ENCODE results near the gene KL. TPM values are rescaled to one million over a fixed set of nuclear protein-coding genes. Genes with fewer than 3 reads are reported as not detected.

KL gene
- total RNA-seq, 4 donors from 2014 or later, result 2.6 to 6.9 (median 5.1) TPM

DNA sequence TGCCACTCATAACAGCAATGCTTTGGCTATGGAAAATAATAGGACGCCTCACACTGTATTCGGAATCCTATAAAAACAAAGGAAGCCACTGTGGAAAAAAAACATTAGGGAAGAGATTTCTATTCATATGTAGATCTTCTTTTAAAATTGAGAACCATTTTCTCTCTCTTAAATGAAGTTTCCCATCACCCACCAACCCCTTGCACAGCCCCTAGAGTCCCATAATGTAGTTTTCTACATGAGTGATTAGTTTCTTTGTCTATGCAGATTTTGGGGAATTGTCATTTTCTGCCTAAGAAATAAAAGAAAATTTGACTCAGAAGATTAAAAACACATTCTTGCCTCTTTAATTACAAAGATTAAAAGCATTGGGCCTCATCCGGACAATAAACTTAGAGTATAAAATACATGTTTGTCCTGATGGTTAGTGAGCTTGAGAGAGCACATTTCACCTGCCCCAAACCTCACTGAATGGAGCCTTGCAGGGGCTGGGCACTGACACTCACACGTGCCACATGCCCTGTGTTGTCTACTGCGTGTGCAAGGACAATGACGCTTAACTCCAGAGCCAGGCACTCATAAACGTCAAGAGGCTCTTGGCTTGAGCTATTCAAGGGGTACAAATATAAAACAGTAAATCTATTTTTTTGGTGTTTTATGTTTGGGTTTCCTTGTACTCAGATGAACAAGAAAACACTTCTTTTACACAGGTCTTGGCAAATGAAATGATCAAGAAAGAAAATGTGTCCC lies 40.0 kb upstream of the KL start:
- no peak overlapping the region for H3K27ac ChIP-seq
- H3K27me3 ChIP-seq, result no peaks in the 10 kb centered on the region
- no peak overlapping the region for H3K4me3 ChIP-seq
- H3K4me1 ChIP-seq, result no peaks in the 10 kb centered on the region
- H3K36me3 ChIP-seq, result no peaks in the 10 kb centered on the region
- H3K9me3 ChIP-seq, result no peaks in the 10 kb centered on the region
- no peak for DNase-seq
- intact Hi-C loops (cut with DNase I; ENCODE audit: low total_unique reads), result no loop called here
- no peak for TF ChIP-seq POLR2A (IDR thresholded peaks at IDR 0.05)
- TF ChIP-seq, protein P1, sequence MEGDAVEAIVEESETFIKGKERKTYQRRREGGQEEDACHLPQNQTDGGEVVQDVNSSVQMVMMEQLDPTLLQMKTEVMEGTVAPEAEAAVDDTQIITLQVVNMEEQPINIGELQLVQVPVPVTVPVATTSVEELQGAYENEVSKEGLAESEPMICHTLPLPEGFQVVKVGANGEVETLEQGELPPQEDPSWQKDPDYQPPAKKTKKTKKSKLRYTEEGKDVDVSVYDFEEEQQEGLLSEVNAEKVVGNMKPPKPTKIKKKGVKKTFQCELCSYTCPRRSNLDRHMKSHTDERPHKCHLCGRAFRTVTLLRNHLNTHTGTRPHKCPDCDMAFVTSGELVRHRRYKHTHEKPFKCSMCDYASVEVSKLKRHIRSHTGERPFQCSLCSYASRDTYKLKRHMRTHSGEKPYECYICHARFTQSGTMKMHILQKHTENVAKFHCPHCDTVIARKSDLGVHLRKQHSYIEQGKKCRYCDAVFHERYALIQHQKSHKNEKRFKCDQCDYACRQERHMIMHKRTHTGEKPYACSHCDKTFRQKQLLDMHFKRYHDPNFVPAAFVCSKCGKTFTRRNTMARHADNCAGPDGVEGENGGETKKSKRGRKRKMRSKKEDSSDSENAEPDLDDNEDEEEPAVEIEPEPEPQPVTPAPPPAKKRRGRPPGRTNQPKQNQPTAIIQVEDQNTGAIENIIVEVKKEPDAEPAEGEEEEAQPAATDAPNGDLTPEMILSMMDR (IDR thresholded peaks at IDR 0.05), result no peak

DNA sequence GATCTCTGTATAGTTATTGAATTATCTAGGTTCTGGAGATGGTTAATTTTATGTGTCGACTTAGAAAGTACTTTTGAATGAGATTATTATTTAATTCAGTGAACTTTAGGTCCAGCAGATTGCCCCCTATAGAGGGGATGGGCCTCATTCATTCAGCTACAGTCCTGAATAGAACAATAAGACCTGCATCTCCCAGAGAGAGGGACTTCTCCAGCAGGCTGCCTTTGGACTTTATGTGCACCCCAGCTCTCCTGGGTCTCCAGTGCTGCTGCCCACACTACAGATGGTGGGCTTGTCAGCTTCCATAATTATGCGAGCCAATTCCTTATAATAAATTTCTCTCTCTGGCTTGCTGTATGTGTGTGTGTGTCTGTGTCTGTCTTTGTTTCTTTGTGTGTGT lies 39.3 kb upstream of the KL start:
- H3K36me3 ChIP-seq, result no peaks in the 10 kb centered on the region
- no peak for DNase-seq
- H3K4me3 ChIP-seq, result no peak overlapping the region
- intact Hi-C loops (cut with DNase I; ENCODE audit: low total_unique reads), result no loop called here
- H3K9me3 ChIP-seq, result no peaks in the 10 kb centered on the region
- no peak overlapping the region for H3K27ac ChIP-seq
- H3K27me3 ChIP-seq, result no peaks in the 10 kb centered on the region
- no peak for TF ChIP-seq POLR2A (IDR thresholded peaks at IDR 0.05)
- TF ChIP-seq, protein P1 (IDR thresholded peaks at IDR 0.05), result no peak
- H3K4me1 ChIP-seq, result no peaks in the 10 kb centered on the region

DNA sequence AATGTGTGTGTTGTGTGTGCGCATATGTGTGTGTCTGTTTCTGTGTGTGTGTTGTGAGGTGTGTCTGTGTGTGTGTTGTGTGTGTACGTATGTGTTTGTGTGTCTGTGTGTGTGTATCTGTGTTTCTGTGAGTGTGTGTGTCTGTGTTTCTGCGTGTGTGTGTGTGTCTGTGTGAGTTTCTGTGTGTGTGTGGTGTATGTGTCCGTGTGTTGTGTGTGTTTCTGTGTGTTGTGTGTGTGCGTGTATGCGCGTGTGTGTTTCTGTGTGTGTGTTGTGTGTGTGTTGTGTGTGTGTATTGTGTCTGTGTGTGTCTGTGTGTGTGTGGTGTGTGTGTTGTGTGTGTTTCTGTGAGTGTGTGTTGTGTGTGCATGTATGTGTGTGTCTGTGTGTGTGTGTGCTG lies 38.9 kb upstream of the KL start:
- intact Hi-C loops (cut with DNase I; ENCODE audit: low total_unique reads), result no loop called here
- Histone ChIP-seq H3K9me3 (no peaks in the 10 kb centered on the region), H3K27me3 (no peaks in the 10 kb centered on the region), H3K27ac (no peak overlapping the region), H3K4me1 (no peaks in the 10 kb centered on the region), H3K36me3 (no peaks in the 10 kb centered on the region), H3K4me3 (no peak overlapping the region)
- no peak for DNase-seq
- TF ChIP-seq POLR2A (IDR thresholded peaks at IDR 0.05), result no peak
- TF ChIP-seq, protein P1 (IDR thresholded peaks at IDR 0.05), result no peak

DNA sequence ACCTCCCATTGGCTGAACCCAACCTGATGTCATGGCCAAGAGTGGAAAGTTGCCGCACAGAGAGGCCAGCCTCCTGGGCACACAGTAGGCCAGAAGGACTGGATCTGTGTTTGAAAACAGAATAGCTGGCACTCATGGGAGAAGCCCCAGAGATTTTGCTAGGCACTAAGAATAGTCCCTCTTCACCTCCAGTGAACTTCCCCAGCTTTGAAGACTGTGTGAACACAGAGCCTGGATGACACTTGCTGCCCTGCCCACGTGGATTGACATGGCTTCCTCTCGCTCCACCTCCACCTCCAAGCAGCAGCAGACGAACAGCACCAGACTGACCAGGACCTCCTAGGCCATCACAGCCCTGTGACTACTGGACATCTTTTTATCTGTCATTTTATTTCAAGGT lies 37.9 kb upstream of the KL start:
- H3K36me3 ChIP-seq, result no peaks in the 10 kb centered on the region
- no peak overlapping the region for H3K27ac ChIP-seq
- no peak overlapping the region for H3K4me3 ChIP-seq
- intact Hi-C loops (cut with DNase I; ENCODE audit: low total_unique reads), result no loop called here
- no peak for DNase-seq
- no peaks in the 10 kb centered on the region for H3K27me3 ChIP-seq
- TF ChIP-seq, protein P1 (IDR thresholded peaks at IDR 0.05), result no peak
- TF ChIP-seq POLR2A (IDR thresholded peaks at IDR 0.05), result no peak
- H3K9me3 ChIP-seq, result no peaks in the 10 kb centered on the region
- no peaks in the 10 kb centered on the region for H3K4me1 ChIP-seq

DNA sequence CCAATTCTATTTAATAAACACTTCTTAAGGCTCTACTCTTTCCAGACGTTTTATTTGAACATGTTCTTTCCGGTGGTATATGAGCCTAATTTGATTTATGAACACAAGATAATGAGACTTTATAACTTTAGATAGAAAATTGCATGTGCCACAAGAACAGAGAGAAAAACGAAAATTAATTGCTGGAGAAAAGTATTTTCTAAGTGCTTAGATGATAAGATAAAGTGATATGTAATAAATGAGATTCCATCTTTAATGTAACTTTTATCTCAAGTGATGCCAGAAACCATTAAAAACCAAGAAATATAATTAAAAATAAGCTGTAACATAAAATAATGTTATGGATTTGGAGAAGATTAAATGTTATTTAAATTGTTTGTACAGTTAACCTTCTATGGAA lies 33.2 kb upstream of the KL start:
- Histone ChIP-seq H3K36me3 (no peaks in the 10 kb centered on the region), H3K4me1 (no peaks in the 10 kb centered on the region), H3K9me3 (no peaks in the 10 kb centered on the region), H3K27ac (no peak overlapping the region), H3K27me3 (no peaks in the 10 kb centered on the region), H3K4me3 (no peak overlapping the region)
- TF ChIP-seq, protein P1 (IDR thresholded peaks at IDR 0.05), result no peak
- no peak for TF ChIP-seq POLR2A (IDR thresholded peaks at IDR 0.05)
- intact Hi-C loops (cut with DNase I; ENCODE audit: low total_unique reads), result no loop called here
- DNase-seq, result no peak

All from uterus (tissue), 4 donors.